CD1c-positive myeloid dendritic cell (primary cell): ENCODE data around the gene FGFR3.
"Not testable (repeated sequence)": the region's sequence is repeated elsewhere in the genome, so short reads cannot be mapped to it uniquely, and the experiment has no call there.

Experiments
- DNase-seq: peaks from one replicate; pipeline ENCODE4 v3.0.0-alpha.2; 2016; ENCODE audit errors: extremely low spot score

Gene FGFR3

GRCh38 chr4:1815997-1816860, 23.1 kb downstream of the FGFR3 start:
- no peak for DNase-seq

- no peak for DNase-seq
Measured at GRCh38 chr4:1819284-1819683, 26.2 kb downstream of the FGFR3 start.

GRCh38 chr4:1819816-1820215, 26.7 kb downstream of the FGFR3 start:
- DNase-seq, result no peak

- no peak for DNase-seq
Measured at GRCh38 chr4:1821679-1822567, 28.8 kb downstream of the FGFR3 start.

GRCh38 chr4:1822568-1823544, 29.8 kb downstream of the FGFR3 start:
- no peak for DNase-seq

GRCh38 chr4:1823545-1823932, 30.4 kb downstream of the FGFR3 start:
- DNase-seq, result no peak

- no peak for DNase-seq
Measured at GRCh38 chr4:1824746-1825145, 31.7 kb downstream of the FGFR3 start.

GRCh38 chr4:1825326-1825725, 32.2 kb downstream of the FGFR3 start:
- DNase-seq, result no peak

- DNase-seq, result no peak
Measured at GRCh38 chr4:1826531-1827350, 33.6 kb downstream of the FGFR3 start.

- no peak for DNase-seq
Measured at GRCh38 chr4:1830234-1830633, 37.1 kb downstream of the FGFR3 start.

- peak; percentile 7 for DNase-seq
Measured at GRCh38 chr4:1830642-1831228, 37.6 kb downstream of the FGFR3 start.

GRCh38 chr4:1831331-1831730, 38.2 kb downstream of the FGFR3 start:
- DNase-seq, result no peak

GRCh38 chr4:1832690-1833089, 39.6 kb downstream of the FGFR3 start:
- DNase-seq, result no peak

GRCh38 chr4:1833307-1834046, 40.4 kb downstream of the FGFR3 start:
- no peak for DNase-seq

- DNase-seq, result no peak
Measured at GRCh38 chr4:1834047-1834775, 41.1 kb downstream of the FGFR3 start.

GRCh38 chr4:1835836-1836235, 42.7 kb downstream of the FGFR3 start:
- not testable (repeated sequence) for DNase-seq

- no peak for DNase-seq
Measured at GRCh38 chr4:1836650-1837049, 43.6 kb downstream of the FGFR3 start.

GRCh38 chr4:1837069-1837468, 44.0 kb downstream of the FGFR3 start:
- no peak for DNase-seq

- no peak for DNase-seq
Measured at GRCh38 chr4:1839282-1839681, 46.2 kb downstream of the FGFR3 start.
